Measurements from ENCODE around the gene DAAM2. TPM values are rescaled to one million over a fixed set of nuclear protein-coding genes. Genes with fewer than 3 reads are reported as not detected.
A peak's percentile ranks its signal among the peaks of the same experiment; 100 is the strongest.

Gene DAAM2
- total RNA-seq, 1 experiment from 2014 or later = 0.97 TPM

DNA sequence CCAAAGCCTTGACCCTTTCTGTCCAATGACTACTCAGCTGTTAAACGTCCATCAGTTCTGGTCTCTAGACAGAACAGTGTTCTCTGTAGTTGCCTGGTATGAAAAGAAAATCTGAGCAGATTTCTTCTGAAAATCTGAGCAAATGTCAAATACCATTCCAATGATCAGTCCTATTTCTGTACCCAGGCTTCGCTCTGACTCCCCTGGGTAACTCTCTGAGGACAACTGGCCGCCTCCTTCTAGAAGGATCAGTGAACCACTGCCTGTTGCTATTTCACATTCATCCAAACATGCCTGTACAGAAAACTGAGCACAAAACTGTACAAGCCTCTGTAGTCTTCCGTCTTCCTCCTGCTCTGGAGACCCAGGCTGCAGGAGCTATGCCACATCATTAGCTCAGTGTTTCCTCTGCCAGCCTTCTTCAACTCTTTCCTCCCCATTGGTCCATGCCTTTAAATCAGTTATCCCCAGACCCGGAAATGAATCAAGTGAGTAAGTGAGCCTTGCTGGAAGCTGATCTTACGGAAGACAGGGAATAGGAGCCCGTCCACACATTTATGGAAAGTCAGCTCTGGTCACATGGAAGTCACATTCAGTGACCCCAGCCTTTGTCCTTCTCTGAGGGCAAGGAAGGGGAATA is 63.3 kb downstream of the DAAM2 start:
- H3K36me3 ChIP-seq (replicated peaks; ENCODE audit: control insufficient read depth, insufficient read depth, low read length) = no peaks in the 10 kb centered on the region
- no peaks in the 10 kb centered on the region; the same call in 1 of the 2 replicates for H3K27me3 ChIP-seq (ENCODE audit: control insufficient read depth, insufficient read depth, low read length)
- no peak overlapping the region for H3K4me3 ChIP-seq (ENCODE audit: insufficient read depth, low read depth, low read length)
- DNase-seq = no peak

DNA sequence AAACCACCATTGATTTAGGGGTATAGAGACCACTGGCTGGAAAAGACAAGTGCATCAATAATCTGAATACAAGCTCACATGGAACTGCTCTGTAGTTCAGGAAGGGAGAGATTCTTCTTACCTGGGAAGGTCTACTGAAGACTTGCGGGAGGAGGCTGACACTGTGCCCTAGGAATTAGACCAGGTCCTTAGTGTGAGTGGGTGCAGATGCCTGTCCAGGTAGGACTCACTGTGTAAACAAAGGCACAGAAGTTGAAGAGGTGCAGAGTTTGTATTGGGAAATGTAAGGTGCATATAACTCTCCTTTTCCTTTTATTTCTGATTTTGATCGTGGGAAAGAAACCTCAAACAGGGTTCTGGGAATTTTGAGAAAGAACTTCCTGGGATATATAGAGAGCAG is 66.8 kb downstream of the DAAM2 start:
- no peak for DNase-seq
- Histone ChIP-seq H3K27me3 (ENCODE audit: control insufficient read depth, insufficient read depth, low read length) (no peaks in the 10 kb centered on the region), H3K4me3 (ENCODE audit: insufficient read depth, low read depth, low read length) (no peak overlapping the region), H3K36me3 (replicated peaks; ENCODE audit: control insufficient read depth, insufficient read depth, low read length) (no peaks in the 10 kb centered on the region)

DNA sequence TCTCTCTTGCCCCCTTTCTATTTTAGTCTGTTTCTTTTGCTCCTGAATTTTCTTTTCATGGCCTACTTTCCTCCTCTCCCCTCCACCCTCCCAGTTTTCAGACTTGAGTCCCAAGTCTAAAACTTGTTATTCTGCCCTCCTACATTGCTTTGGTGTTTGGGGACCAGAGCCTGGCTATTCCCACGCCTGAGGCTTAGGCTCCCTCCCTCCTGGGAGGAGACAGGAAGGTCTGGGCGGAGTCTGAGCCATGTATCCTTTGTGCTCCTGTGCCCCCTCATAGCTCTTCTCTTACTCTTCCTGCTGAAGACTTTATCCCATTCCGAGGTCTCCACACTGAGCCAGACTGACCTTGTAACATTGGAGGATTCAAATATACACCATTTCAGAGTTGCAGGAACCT is 69.5 kb downstream of the DAAM2 start:
- no peaks in the 10 kb centered on the region for H3K27me3 ChIP-seq (ENCODE audit: control insufficient read depth, insufficient read depth, low read length)
- H3K4me3 ChIP-seq (ENCODE audit: insufficient read depth, low read depth, low read length) = no peak overlapping the region
- no peaks in the 10 kb centered on the region for H3K36me3 ChIP-seq (replicated peaks; ENCODE audit: control insufficient read depth, insufficient read depth, low read length)
- peak; percentile 78 for DNase-seq

- H3K27me3 ChIP-seq (ENCODE audit: control insufficient read depth, insufficient read depth, low read length) = no peaks in the 10 kb centered on the region
- H3K36me3 ChIP-seq (replicated peaks; ENCODE audit: control insufficient read depth, insufficient read depth, low read length) = no peaks in the 10 kb centered on the region
- no peak overlapping the region for H3K4me3 ChIP-seq (ENCODE audit: insufficient read depth, low read depth, low read length)
- peak; percentile 90 for DNase-seq
These were observed 73.1 kb downstream of the DAAM2 start for GRCh38 chr6:39865011-39865888.

- H3K27me3 ChIP-seq (ENCODE audit: control insufficient read depth, insufficient read depth, low read length) = no peaks in the 10 kb centered on the region
- peak; percentile 70 for DNase-seq
- no peak overlapping the region for H3K4me3 ChIP-seq (ENCODE audit: insufficient read depth, low read depth, low read length)
- no peaks in the 10 kb centered on the region for H3K36me3 ChIP-seq (replicated peaks; ENCODE audit: control insufficient read depth, insufficient read depth, low read length)
These were observed 75.4 kb downstream of the DAAM2 start for GRCh38 chr6:39867592-39867991.

- Histone ChIP-seq H3K27me3 (ENCODE audit: control insufficient read depth, insufficient read depth, low read length) (no peaks in the 10 kb centered on the region), H3K36me3 (replicated peaks; ENCODE audit: control insufficient read depth, insufficient read depth, low read length) (no peaks in the 10 kb centered on the region), H3K4me3 (ENCODE audit: insufficient read depth, low read depth, low read length) (no peak overlapping the region)
- DNase-seq = no peak
These were observed 78.8 kb downstream of the DAAM2 start for GRCh38 chr6:39870950-39871349.

DNA sequence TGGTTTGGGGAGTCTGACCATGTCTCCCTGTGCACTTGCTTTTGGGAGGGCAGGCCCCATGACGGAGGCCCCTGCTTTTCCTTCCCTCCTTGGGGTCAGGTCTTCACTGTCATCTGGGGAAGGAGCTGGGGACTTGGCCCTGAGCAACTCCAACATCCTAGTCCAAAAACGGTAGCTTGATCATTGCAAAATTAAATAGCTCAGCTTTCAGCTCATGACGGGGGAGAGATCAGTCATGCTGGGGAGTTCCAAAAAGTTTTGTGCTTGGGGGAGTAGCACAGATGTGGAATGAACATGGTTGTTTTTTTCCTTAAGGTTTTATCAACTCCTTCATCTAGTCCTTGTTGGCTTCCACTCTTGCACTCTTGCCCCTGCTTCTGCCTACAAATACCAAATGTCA is 81.3 kb downstream of the DAAM2 start:
- Histone ChIP-seq H3K27me3 (ENCODE audit: control insufficient read depth, insufficient read depth, low read length) (no peaks in the 10 kb centered on the region), H3K4me3 (ENCODE audit: insufficient read depth, low read depth, low read length) (no peak overlapping the region), H3K36me3 (replicated peaks; ENCODE audit: control insufficient read depth, insufficient read depth, low read length) (no peaks in the 10 kb centered on the region)
- no peak for DNase-seq

GRCh38 chr6:39876111-39876510 is 83.9 kb downstream of the DAAM2 start:
- Histone ChIP-seq H3K4me3 (ENCODE audit: insufficient read depth, low read depth, low read length) (no peak overlapping the region), H3K36me3 (replicated peaks; ENCODE audit: control insufficient read depth, insufficient read depth, low read length) (no peaks in the 10 kb centered on the region), H3K27me3 (ENCODE audit: control insufficient read depth, insufficient read depth, low read length) (no peaks in the 10 kb centered on the region)
- DNase-seq = no peak

GRCh38 chr6:39876826-39877225 is 84.7 kb downstream of the DAAM2 start:
- H3K27me3 ChIP-seq (ENCODE audit: control insufficient read depth, insufficient read depth, low read length) = no peaks in the 10 kb centered on the region
- no peaks in the 10 kb centered on the region for H3K36me3 ChIP-seq (replicated peaks; ENCODE audit: control insufficient read depth, insufficient read depth, low read length)
- H3K4me3 ChIP-seq (ENCODE audit: insufficient read depth, low read depth, low read length) = no peak overlapping the region
- DNase-seq = no peak

DNA sequence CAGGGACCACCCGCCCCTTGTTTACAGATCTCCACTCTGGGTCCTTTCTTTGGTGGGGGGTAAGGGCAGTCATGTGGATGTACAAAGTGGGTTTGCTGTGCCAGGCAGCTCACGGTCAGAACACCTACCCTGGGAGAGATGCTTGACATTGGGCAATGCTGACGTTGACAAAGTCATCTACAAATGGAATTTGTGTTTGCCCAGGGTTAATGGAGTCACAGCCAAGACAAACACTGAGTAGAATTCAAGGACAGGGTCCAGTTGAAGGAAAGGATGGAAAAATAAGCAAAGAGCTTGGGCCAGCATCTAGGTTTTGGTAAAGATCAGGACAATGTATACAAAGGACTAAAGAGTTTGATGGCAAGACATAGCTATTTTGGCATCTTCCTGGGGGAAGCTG is 87.4 kb downstream of the DAAM2 start:
- Histone ChIP-seq H3K36me3 (replicated peaks; ENCODE audit: control insufficient read depth, insufficient read depth, low read length) (no peaks in the 10 kb centered on the region), H3K4me3 (ENCODE audit: insufficient read depth, low read depth, low read length) (no peak overlapping the region), H3K27me3 (ENCODE audit: control insufficient read depth, insufficient read depth, low read length) (no peaks in the 10 kb centered on the region)
- no peak for DNase-seq

GRCh38 chr6:39880594-39880993 is 88.4 kb downstream of the DAAM2 start:
- no peak overlapping the region for H3K4me3 ChIP-seq (ENCODE audit: insufficient read depth, low read depth, low read length)
- DNase-seq = no peak
- no peaks in the 10 kb centered on the region for H3K36me3 ChIP-seq (replicated peaks; ENCODE audit: control insufficient read depth, insufficient read depth, low read length)
- no peaks in the 10 kb centered on the region for H3K27me3 ChIP-seq (ENCODE audit: control insufficient read depth, insufficient read depth, low read length)

- no peak overlapping the region for H3K4me3 ChIP-seq (ENCODE audit: insufficient read depth, low read depth, low read length)
- no peak for DNase-seq
- no peaks in the 10 kb centered on the region for H3K36me3 ChIP-seq (replicated peaks; ENCODE audit: control insufficient read depth, insufficient read depth, low read length)
- H3K27me3 ChIP-seq (ENCODE audit: control insufficient read depth, insufficient read depth, low read length) = no peaks in the 10 kb centered on the region
These were observed 89.8 kb downstream of the DAAM2 start for GRCh38 chr6:39881851-39882530.

- no peak overlapping the region for H3K4me3 ChIP-seq (ENCODE audit: insufficient read depth, low read depth, low read length)
- no peaks in the 10 kb centered on the region for H3K36me3 ChIP-seq (replicated peaks; ENCODE audit: control insufficient read depth, insufficient read depth, low read length)
- no peaks in the 10 kb centered on the region for H3K27me3 ChIP-seq (ENCODE audit: control insufficient read depth, insufficient read depth, low read length)
- no peak for DNase-seq
These were observed 90.3 kb downstream of the DAAM2 start for GRCh38 chr6:39882531-39882899.

- Histone ChIP-seq H3K27me3 (ENCODE audit: control insufficient read depth, insufficient read depth, low read length) (no peaks in the 10 kb centered on the region), H3K4me3 (ENCODE audit: insufficient read depth, low read depth, low read length) (no peak overlapping the region), H3K36me3 (replicated peaks; ENCODE audit: control insufficient read depth, insufficient read depth, low read length) (no peaks in the 10 kb centered on the region)
- DNase-seq = no peak
These were observed 92.5 kb downstream of the DAAM2 start for GRCh38 chr6:39884696-39885095.

DNA sequence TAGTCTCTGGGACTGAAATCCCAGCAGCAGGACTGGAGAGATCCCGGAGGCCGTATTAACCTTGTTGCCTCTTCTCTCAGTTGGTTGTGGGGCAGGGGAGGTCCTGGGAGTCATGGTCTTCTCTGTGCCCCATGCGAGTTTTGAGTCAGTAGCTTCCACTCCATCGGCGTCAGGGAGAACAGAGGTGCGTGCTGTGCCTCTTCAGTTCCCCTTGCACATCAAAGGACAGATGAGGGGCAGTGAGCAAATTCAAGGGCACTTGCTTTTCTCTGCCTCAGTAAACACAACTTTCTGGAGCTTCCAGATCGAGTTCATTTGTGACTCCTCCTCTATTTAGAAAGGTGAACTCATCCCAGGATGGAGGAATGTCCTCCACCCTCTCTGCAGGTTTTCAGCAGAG is 93.5 kb downstream of the DAAM2 start:
- H3K36me3 ChIP-seq (replicated peaks; ENCODE audit: control insufficient read depth, insufficient read depth, low read length) = no peaks in the 10 kb centered on the region
- no peaks in the 10 kb centered on the region for H3K27me3 ChIP-seq (ENCODE audit: control insufficient read depth, insufficient read depth, low read length)
- H3K4me3 ChIP-seq (ENCODE audit: insufficient read depth, low read depth, low read length) = no peak overlapping the region
- DNase-seq = no peak

Measured in H7 (cell line).